ES-I3 (cell line): Measurements from ENCODE around the gene OR8B12.

ENCODE experiments used
- H3K36me3 ChIP-seq: 2 replicates; pipeline ENCODE4 v1.6.1; 2013; ENCODE audit warnings: mild to moderate bottlenecking, low read length, control low read depth, moderate library complexity; ENCODE audit not compliant: insufficient read depth
- H3K4me1 ChIP-seq: 2 replicates; pipeline ENCODE4 v1.6.1; 2013; ENCODE audit warnings: mild to moderate bottlenecking, control low read depth, low read length; ENCODE audit not compliant: insufficient read depth
- H3K9ac ChIP-seq: 2 replicates; pipeline ENCODE4 v1.6.1; 2013; ENCODE audit warnings: low read depth, mild to moderate bottlenecking, low read length, moderate library complexity
- H3K9me3 ChIP-seq: 2 replicates; pipeline ENCODE4 v1.6.1; 2013; ENCODE audit warnings: mild to moderate bottlenecking, low read length, moderate library complexity; ENCODE audit not compliant: control insufficient read depth, insufficient read depth

The OR8B12 gene

GRCh38 chr11:124499711-124500110 lies 43.7 kb downstream of the OR8B12 start:
- Histone ChIP-seq H3K9me3 (no peaks in the 10 kb centered on the region), H3K4me1 (peaks cover 3% of the 10 kb centered on the region; the same call in 1 of the 2 replicates), H3K9ac (no peak overlapping the region), H3K36me3 (no peaks in the 10 kb centered on the region)

DNA sequence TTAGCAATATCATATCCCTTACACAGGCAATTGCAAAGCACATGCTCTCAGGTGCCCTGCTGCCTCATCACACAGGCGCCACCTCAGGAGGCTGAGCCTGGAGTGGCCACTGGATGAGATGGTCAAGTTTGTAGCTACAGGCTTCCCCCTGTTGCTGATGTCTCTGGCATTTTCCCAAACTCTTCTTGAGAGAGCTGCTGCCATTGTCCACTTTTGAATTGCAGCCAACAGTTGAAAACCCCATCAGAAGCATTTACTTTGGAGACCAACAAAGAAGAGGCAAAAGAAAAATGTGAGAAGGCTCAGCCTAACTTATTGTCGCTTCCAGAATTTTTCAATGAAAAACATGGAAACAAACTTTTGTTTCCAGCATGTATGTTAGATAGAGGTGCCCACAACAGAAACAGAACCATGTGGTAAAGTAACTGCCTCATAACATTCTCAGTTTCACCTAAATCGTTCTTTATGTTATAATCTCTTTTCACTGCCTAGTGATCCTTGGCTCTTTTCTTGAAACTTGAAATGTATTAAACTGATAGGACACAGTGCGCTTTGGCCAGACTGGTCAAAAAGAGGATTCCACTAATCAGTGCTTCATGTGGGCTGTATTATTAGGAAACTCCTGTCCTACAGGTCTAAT lies 50.3 kb downstream of the OR8B12 start:
- Histone ChIP-seq H3K36me3 (no peaks in the 10 kb centered on the region), H3K9ac (no peak overlapping the region), H3K4me1 (no peaks in the 10 kb centered on the region), H3K9me3 (no peaks in the 10 kb centered on the region)
